NK-92 (cell line): ENCODE measurements around the gene DBNL.

Experiments used
- DNase-seq: peaks from one replicate; lab custom pipeline; 2025; ENCODE audit not compliant: unreplicated experiment; lab: John Stamatoyannopoulos, UW

DBNL gene

GRCh38 chr7:44109991-44110390 is 65.5 kb downstream of the DBNL start:
- DNase-seq = no peak

- no peak for DNase-seq
Measured at GRCh38 chr7:44110719-44111635, 66.5 kb downstream of the DBNL start.
